Measurements from ENCODE around the gene SPP2.

The SPP2 gene

DNA sequence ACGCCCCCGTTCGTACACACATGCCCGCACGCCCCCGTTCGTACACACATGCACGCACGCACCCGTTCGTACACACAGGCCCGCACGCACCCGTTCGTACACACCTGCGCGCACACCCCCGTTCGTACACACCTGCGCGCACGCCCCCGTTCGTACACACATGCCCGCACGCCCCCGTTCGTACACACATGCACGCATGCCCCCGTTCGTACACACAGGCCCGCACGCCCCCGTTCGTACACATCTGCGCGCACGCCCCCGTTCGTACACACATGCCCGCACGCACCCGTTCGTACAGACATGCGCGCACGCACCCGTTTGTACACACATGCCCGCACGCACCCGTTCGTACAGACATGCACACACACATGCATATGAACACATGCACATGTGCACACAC lies 45.7 kb downstream of the SPP2 start:
- no peak for DNase-seq

DNA sequence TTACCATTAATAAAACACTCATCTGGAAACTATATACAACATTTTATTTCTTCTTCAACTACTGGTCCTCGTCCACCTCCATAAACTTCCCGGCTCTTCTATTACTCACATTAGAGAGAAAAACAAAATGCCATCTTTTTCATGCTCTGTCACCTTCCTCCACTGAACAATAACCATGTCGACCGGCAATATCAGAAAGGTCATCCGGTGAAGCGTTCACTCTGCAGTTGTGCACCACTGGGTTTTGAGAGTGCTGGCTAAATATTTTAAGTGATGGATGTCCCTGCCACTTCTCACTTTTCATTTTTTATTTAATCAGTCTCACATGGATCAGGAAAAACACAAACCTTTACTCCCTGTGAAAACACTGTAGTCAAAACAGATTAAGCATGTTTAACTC lies 48.2 kb downstream of the SPP2 start:
- DNase-seq, result no peak

DNA sequence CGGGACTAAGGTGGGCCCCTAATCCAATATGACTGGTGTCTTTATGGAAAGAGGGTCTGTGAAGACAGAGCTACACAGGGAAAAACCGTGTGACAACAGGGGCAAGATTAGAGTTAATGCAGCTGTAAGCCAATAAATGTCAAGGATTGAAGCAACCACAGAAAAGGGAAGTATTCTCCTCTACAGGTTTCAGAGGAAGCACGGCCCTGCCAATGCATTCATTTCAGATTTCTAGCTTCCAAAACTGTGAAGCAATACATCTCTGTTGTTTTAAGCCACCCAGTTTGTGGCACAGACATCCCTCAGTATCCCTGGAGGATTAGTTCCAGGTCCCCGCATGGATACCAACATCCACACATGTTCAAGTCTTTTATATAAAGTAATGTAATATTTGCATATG lies 48.8 kb downstream of the SPP2 start:
- no peak for DNase-seq

DNA sequence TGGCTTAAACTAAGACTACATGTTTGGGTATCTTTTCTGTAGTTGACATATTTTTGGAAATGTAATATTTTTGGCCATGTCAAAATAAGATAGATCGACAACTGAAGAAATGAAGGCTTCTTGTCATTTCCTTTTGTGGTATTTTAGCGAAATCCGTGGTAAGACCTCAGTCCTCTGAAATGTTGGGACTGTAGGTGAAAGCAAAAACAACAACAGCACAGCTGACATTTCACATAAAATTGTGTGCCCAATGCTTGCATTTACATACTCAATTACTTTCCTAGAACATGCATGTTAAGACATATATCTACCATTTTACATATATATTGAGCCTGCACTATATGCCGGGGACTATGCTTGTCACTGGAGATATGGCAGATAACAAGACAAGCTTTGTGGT lies 50.2 kb downstream of the SPP2 start:
- no peak for DNase-seq

DNA sequence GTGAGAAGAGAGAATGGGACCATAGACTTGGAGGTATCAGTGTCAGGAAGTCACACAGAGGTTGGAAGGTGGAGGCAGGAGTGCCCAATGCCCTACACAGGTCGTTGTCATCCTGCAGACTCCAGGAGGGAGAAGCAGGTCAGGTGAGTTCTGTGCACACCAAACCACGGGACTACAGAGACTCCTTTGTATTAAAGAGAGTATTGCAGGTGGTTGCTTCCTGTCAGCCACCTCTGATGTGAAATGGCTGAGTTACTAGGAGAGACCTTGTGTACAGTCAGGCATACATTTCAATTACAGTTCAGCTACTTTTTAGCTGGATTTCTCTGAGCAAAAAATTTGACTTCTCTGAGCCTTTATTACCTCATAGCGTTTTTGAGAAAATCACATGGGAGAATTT lies 51.6 kb downstream of the SPP2 start:
- no peak for DNase-seq

DNA sequence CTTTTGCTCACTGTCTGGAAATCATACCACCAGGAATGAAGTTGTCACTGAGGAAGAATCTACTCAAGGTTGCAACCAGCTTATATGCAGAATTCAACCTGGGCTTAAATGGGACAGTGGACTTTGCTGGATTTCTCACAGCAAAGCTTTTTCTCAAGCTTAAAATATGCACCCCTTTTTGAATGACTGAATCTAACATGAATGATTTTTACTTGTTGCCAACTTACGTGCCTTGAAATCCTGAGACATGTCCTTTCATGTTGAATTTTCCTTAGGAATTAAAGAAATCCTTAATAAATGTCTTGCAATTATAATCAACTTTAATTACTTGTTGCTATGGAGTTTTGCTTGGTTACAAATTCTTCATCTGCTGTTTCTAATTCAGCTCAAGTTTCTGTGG lies 57.4 kb downstream of the SPP2 start:
- DNase-seq, result no peak

DNA sequence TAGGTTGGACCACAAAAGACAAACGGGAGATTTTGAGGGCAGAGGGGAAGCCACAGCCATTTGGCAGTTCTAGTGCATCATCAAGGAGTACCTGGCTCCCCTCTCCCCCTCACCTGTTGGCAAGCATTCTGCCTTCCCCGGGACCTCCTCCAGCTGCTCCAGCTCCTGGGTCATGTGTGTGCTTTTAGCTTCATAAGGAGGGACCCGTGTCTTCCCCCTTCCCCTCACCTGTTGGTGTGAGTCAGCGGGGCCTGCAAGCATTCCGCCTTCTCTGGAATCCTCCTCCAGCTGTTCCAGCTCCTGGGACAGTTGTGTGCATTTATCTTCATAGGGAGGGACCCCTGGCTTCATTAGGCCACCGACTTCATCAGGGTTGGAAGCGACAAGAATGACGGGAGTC lies 58.8 kb downstream of the SPP2 start:
- DNase-seq, result no peak

DNA sequence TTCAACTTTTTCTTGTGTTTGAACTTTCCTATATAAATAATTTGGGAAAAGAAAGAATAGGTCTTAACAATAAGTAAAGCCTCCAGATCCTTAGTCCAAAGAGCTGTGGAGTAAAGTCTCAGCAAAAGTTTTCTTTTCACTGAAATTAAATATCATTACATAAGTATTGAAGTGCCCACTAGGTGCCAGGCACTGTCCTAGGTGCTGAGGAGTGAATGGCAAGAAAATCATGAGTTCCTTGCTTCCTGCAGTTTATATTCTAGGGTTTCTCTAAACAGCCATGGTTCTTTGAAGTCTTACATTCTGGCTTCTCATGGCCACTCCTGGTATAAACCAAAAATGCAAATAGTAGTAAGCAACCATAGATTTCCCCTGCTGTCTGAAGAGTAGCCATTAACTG lies 59.7 kb downstream of the SPP2 start:
- no peak for DNase-seq

DNA sequence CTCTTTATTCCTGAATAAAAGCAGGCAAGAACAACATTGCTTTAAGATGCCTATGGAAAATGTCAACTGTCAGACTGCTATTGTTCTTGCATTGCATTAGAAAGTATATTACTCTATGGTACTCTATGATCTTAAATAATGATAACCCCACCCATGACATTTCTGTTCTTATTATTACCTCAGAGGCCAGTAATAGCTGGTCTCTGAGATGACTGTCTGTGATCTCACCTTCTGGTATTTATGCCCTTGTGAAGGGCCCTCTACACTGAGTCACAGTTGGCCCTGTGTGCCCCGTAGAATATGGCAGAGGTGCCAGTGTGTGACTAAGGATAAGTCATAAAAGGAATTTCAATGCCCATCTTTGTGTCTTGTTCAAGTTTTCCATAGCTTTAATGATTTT lies 61.0 kb downstream of the SPP2 start:
- DNase-seq, result no peak

DNA sequence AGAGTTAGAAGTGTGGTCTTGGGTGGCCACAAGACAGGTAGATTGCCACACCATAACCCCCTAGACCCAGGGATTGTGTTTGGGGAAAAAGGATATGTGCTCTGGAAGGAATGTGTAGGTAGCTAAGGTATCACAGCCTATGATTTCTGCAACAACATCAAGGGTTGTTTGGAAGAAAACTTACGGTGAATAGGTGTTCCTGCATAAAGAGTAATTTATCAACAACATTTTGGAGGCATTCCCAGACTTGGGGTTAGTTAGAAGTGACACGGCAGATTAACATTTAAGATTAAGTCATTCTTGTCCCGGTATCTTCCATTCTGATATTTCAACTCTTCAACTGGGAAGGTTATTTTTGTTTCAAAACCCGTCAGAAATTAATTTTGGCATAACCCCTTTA lies 65.5 kb downstream of the SPP2 start:
- no peak for DNase-seq

DNA sequence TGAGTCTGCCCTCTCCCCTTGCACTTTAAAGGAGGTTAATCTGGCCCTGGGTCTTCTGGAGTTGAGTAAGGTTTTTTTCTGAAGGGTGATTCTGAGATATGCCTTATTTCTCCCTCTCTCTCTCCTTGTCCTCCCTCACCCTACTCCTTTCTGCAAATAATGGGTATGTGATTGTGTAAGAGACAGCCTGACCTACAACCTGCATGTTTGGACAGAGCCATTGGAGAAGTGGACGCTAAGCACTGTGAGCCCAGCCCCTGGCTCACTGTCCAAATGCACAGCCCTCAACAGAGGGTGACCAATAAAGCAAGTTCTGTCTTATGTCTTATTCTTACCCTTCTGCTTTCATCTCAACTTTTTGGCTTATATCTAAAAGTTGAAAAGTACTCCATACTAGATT lies 71.5 kb downstream of the SPP2 start:
- no peak for DNase-seq

DNA sequence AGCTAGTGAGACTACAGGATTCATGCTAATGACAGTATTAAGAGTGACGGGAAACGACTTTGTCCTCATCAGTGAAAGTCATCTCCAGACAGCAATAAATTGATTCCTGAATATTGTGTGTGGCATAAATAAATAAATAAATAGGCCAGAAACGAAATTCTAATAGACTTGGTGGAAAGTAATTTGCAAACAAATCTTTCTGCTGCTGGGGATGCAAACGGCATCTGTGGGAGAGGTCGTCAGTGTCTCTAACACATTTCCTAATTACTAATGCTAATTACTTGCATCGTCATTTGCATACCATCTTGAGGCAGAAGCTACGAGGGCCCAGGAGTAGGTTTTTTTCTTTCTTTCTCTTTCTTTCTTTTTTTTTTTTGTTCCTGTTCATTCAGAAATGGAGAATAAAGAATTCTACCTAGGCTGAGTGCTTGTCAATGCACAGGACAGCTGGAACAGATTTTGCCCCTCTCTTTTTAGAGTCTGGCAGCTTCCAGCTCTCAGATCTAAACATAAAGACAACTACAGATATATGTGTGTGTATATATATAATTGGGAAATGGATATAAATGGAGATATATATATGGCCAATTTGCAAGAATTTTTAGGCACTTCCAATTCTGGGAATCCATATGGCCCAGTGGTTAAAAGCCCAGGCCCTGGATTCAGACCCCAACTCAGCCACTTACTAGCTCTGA lies 75.1 kb downstream of the SPP2 start:
- DNase-seq, result no peak

DNA sequence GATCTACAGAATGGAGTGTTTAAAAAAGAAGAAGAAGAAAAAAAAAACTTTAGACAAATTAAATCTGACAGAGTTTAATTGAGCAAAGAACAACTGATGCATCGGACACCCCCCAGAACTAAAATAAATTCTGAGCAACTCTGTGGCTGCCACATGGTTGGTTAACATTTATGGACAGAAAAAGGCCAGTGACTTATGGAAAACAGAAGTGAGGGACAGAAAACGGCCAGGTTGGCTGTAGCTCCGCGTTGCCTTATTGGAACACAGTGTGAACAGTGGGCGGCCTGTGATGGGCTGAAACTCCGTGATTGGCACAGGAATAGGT lies 75.6 kb downstream of the SPP2 start:
- no peak for DNase-seq

Measured in activated CD4-positive, alpha-beta T cell treated with anti-CD3 and anti-CD28 coated beads, Interleukin-2, Interleukin-6, amounts not matched to agents 100 ng/mL and 50 ng/mL, durations not matched to agents 16 hours and 8 hours (primary cell).